ENCODE data around the gene TOR3A.

The TOR3A gene

DNA sequence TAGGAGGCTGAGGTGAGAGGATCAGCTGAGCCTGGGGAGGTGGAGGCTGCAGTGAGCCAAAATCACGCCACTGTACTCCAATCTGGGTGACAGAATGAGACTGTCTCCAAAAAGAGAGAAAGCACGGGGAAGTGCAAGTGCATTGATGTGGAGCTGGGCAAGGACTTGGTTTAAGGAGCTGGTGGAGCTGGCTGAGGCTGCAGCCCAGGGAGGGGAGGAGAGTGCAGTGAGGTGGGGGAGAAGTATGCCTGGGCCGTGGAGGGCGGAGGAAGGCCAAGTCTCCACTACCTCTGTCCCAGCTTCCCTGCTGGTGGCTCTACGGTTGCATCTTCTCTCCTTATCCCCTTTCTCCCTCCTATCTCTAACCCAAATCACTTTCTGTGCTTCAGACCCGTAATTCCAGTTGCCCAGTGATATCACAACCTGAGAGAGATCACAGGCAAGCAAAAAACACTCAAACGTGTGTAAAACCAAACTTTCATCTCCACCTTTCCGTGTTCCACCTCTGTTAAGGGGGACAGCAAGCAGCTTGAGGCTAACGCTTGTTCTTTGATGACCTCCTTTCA lies 11.1 kb downstream of the TOR3A start:
- no peak overlapping the region for H3K27ac ChIP-seq
- no peak overlapping the region for H3K9ac ChIP-seq
- no peak overlapping the region for H3K4me2 ChIP-seq
- peaks cover 19% of the 10 kb centered on the region for H3K79me2 ChIP-seq (ENCODE audit: insufficient read depth, low read depth)
- peaks cover 11% of the 10 kb centered on the region; the same call in 1 of the 2 replicates for H3K36me3 ChIP-seq (ENCODE audit: insufficient read depth)
- no peak overlapping the region for H2AFZ ChIP-seq (ENCODE audit: low read depth)
- TF ChIP-seq, protein P1, sequence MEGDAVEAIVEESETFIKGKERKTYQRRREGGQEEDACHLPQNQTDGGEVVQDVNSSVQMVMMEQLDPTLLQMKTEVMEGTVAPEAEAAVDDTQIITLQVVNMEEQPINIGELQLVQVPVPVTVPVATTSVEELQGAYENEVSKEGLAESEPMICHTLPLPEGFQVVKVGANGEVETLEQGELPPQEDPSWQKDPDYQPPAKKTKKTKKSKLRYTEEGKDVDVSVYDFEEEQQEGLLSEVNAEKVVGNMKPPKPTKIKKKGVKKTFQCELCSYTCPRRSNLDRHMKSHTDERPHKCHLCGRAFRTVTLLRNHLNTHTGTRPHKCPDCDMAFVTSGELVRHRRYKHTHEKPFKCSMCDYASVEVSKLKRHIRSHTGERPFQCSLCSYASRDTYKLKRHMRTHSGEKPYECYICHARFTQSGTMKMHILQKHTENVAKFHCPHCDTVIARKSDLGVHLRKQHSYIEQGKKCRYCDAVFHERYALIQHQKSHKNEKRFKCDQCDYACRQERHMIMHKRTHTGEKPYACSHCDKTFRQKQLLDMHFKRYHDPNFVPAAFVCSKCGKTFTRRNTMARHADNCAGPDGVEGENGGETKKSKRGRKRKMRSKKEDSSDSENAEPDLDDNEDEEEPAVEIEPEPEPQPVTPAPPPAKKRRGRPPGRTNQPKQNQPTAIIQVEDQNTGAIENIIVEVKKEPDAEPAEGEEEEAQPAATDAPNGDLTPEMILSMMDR (conservative IDR thresholded peaks at IDR 0.05; ENCODE audit: low read depth, low read length) = no peak
- no peaks in the 10 kb centered on the region for H3K27me3 ChIP-seq (ENCODE audit: insufficient read depth, low read depth)
- H4K20me1 ChIP-seq (ENCODE audit: insufficient read depth) = 0 out of 2 replicates have a peak, but pooled peaks cover 6% of the 10 kb centered on the region
- H3K4me3 ChIP-seq (IDR thresholded peaks at IDR 0.05; ENCODE audit: insufficient read depth, low read depth, low read length) = no peak overlapping the region
- peaks cover 24% of the 10 kb centered on the region for H3K4me1 ChIP-seq (ENCODE audit: low read depth, poor library complexity, severe bottlenecking)

DNA sequence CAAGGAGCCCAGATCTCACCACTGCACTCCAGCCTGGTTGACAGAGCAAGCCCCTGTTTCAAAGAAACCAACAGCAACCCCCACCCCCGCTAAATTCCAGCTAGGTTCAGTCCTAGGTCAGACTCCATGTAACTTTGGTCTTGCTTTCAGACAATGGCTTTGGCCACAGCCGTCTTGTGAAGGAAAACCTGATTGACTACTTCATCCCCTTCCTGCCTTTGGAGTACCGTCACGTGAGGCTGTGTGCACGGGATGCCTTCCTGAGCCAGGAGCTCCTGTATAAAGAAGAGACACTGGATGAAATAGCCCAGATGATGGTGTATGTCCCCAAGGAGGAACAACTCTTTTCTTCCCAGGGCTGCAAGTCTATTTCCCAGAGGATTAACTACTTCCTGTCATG lies 12.9 kb downstream of the TOR3A start:
- Histone ChIP-seq H3K36me3 (ENCODE audit: insufficient read depth) (peaks cover 11% of the 10 kb centered on the region; the same call in 1 of the 2 replicates), H3K4me3 (IDR thresholded peaks at IDR 0.05; ENCODE audit: insufficient read depth, low read depth, low read length) (no peak overlapping the region), H3K4me1 (ENCODE audit: low read depth, poor library complexity, severe bottlenecking) (peaks cover 14% of the 10 kb centered on the region), H3K27ac (no peak overlapping the region), H3K9ac (no peak overlapping the region), H3K27me3 (ENCODE audit: insufficient read depth, low read depth) (no peaks in the 10 kb centered on the region), H2AFZ (ENCODE audit: low read depth) (no peak overlapping the region), H3K4me2 (no peak overlapping the region), H4K20me1 (ENCODE audit: insufficient read depth) (0 out of 2 replicates have a peak, but pooled peaks cover 6% of the 10 kb centered on the region), H3K79me2 (ENCODE audit: insufficient read depth, low read depth) (peaks cover 9% of the 10 kb centered on the region; the same call in 1 of the 2 replicates)
- TF ChIP-seq, protein P1 (conservative IDR thresholded peaks at IDR 0.05; ENCODE audit: low read depth, low read length) = no peak

DNA sequence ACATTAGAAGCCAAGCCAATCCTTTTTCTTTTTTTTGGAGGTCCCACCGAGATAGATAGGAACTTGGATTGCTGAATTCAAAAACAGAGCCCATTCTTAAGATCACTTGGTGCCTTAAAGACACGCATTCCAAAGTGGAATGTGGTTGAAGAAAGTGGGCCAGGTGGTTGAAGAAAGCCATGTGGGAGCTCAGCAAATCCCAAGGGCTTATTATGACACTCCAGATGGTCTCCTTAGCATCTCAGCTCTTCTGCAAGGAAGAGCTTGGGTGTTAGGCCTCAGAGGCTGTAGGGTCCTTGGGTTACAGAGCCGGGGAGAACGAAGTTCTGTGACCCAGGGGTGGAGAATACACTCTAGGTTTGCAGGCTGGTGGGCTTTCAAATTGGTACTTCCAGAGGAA lies 13.5 kb downstream of the TOR3A start:
- Histone ChIP-seq H3K27ac (no peak overlapping the region), H3K79me2 (ENCODE audit: insufficient read depth, low read depth) (peaks cover 9% of the 10 kb centered on the region; the same call in 1 of the 2 replicates), H3K27me3 (ENCODE audit: insufficient read depth, low read depth) (no peaks in the 10 kb centered on the region), H2AFZ (ENCODE audit: low read depth) (no peak overlapping the region), H3K4me1 (ENCODE audit: low read depth, poor library complexity, severe bottlenecking) (peaks cover 11% of the 10 kb centered on the region), H3K4me2 (no peak overlapping the region), H3K36me3 (ENCODE audit: insufficient read depth) (peaks cover 11% of the 10 kb centered on the region; the same call in 1 of the 2 replicates), H4K20me1 (ENCODE audit: insufficient read depth) (0 out of 2 replicates have a peak, but pooled peaks cover 6% of the 10 kb centered on the region), H3K9ac (no peak overlapping the region), H3K4me3 (IDR thresholded peaks at IDR 0.05; ENCODE audit: insufficient read depth, low read depth, low read length) (no peak overlapping the region)
- TF ChIP-seq, protein P1 (conservative IDR thresholded peaks at IDR 0.05; ENCODE audit: low read depth, low read length) = no peak

DNA sequence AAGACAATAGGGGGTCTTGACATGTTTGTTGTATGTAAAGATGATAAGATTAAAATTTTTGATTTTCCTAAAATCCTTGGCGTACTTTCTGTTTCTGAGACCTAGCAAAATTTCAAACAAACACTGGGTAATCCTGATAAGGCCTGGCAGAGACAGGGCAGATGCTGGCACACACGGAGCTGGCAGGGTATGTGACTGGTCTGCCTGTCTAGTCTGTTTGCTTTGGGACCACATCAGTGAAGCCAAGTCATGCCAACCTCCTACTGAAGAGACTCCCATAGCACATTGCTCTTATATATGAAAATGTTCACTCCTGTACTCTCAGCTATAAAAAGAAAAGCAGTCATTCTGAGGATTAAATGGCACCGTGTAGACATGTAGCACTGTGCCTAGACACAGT lies 14.1 kb downstream of the TOR3A start:
- Histone ChIP-seq H4K20me1 (ENCODE audit: insufficient read depth) (0 out of 2 replicates have a peak, but pooled peaks cover 6% of the 10 kb centered on the region), H3K4me2 (no peak overlapping the region), H3K27me3 (ENCODE audit: insufficient read depth, low read depth) (no peaks in the 10 kb centered on the region), H3K4me1 (ENCODE audit: low read depth, poor library complexity, severe bottlenecking) (peaks cover 5% of the 10 kb centered on the region), H3K4me3 (IDR thresholded peaks at IDR 0.05; ENCODE audit: insufficient read depth, low read depth, low read length) (no peak overlapping the region), H3K79me2 (ENCODE audit: insufficient read depth, low read depth) (peaks cover 9% of the 10 kb centered on the region; the same call in 1 of the 2 replicates), H3K36me3 (ENCODE audit: insufficient read depth) (peaks cover 11% of the 10 kb centered on the region; the same call in 1 of the 2 replicates), H2AFZ (ENCODE audit: low read depth) (no peak overlapping the region), H3K27ac (no peak overlapping the region), H3K9ac (no peak overlapping the region)
- TF ChIP-seq, protein P1 (conservative IDR thresholded peaks at IDR 0.05; ENCODE audit: low read depth, low read length) = no peak
